Measurements from ENCODE around the gene CTTN.

CTTN gene

GRCh38 chr11:70422692-70423522 is 24.6 kb downstream of the CTTN start:
- Histone ChIP-seq H4K8ac (ENCODE audit: low read depth, low read length) (no peak overlapping the region), H3K79me1 (ENCODE audit: low read length) (peaks cover 7% of the 10 kb centered on the region), H3K9ac (ENCODE audit: low read length) (no peak overlapping the region), H2BK15ac (replicated peaks; ENCODE audit: low read depth) (no peak overlapping the region), H3K4me1 (ENCODE audit: control insufficient read depth, low read depth, low read length) (no peaks in the 10 kb centered on the region), H3K79me2 (ENCODE audit: control insufficient read depth, insufficient read depth, low read length) (no peaks in the 10 kb centered on the region), H4K5ac (ENCODE audit: low read length) (no peak overlapping the region), H3K4me2 (ENCODE audit: low read length) (no peak overlapping the region), H3K4me3 (ENCODE audit: low read length) (no peak overlapping the region), H2AK5ac (ENCODE audit: low read length) (no peak overlapping the region), H3K56ac (ENCODE audit: low read length) (no peak overlapping the region), H3K36me3 (ENCODE audit: control insufficient read depth, insufficient read depth, low read length) (peaks cover 30% of the 10 kb centered on the region), H3K27ac (ENCODE audit: low read depth, low read length) (no peak overlapping the region), H2BK5ac (ENCODE audit: low read length) (no peak overlapping the region), H3K18ac (ENCODE audit: low read length) (no peak overlapping the region), H3K4ac (ENCODE audit: low read depth, low read length) (no peak overlapping the region), H2BK120ac (ENCODE audit: low read depth, low read length) (no peak overlapping the region), H3K23ac (ENCODE audit: low read length) (no peak overlapping the region), H3K27me3 (ENCODE audit: insufficient read depth, low read length, poor library complexity) (no peaks in the 10 kb centered on the region)
- WGBS (ENCODE audit: extremely low coverage, insufficient coverage, low lambda C conversion rate), result no CpG with 5 or more reads among the region's 35 CpGs
- DNase-seq, result no peak

- peak; percentile 36 for DNase-seq
- WGBS (ENCODE audit: extremely low coverage, insufficient coverage, low lambda C conversion rate), result no CpG with 5 or more reads among the region's 34 CpGs
- Histone ChIP-seq H4K8ac (ENCODE audit: low read depth, low read length) (no peak overlapping the region), H3K36me3 (ENCODE audit: control insufficient read depth, insufficient read depth, low read length) (peaks cover 26% of the 10 kb centered on the region), H2BK5ac (ENCODE audit: low read length) (no peak overlapping the region), H3K79me2 (ENCODE audit: control insufficient read depth, insufficient read depth, low read length) (no peaks in the 10 kb centered on the region), H3K4me3 (ENCODE audit: low read length) (no peak overlapping the region), H3K18ac (ENCODE audit: low read length) (no peak overlapping the region), H2BK15ac (replicated peaks; ENCODE audit: low read depth) (no peak overlapping the region), H3K4me2 (ENCODE audit: low read length) (no peak overlapping the region), H2AK5ac (ENCODE audit: low read length) (no peak overlapping the region), H4K5ac (ENCODE audit: low read length) (no peak overlapping the region), H3K56ac (ENCODE audit: low read length) (no peak overlapping the region), H3K23ac (ENCODE audit: low read length) (no peak overlapping the region), H3K9ac (ENCODE audit: low read length) (no peak overlapping the region), H3K4ac (ENCODE audit: low read depth, low read length) (no peak overlapping the region), H2BK120ac (ENCODE audit: low read depth, low read length) (no peak overlapping the region), H3K4me1 (ENCODE audit: control insufficient read depth, low read depth, low read length) (no peaks in the 10 kb centered on the region), H3K27ac (ENCODE audit: low read depth, low read length) (no peak overlapping the region), H3K27me3 (ENCODE audit: insufficient read depth, low read length, poor library complexity) (no peaks in the 10 kb centered on the region), H3K79me1 (ENCODE audit: low read length) (peaks cover 5% of the 10 kb centered on the region)
Observed at GRCh38 chr11:70423523-70424505, 25.5 kb downstream of the CTTN start.

- H3K4me3 ChIP-seq (ENCODE audit: low read length), result no peak overlapping the region
- H3K79me1 ChIP-seq (ENCODE audit: low read length), result peaks cover 3% of the 10 kb centered on the region
- H4K8ac ChIP-seq (ENCODE audit: low read depth, low read length), result no peak overlapping the region
- DNase-seq, result peak; percentile 14
- H3K4ac ChIP-seq (ENCODE audit: low read depth, low read length), result no peak overlapping the region
- no peak overlapping the region for H3K9ac ChIP-seq (ENCODE audit: low read length)
- peaks cover 24% of the 10 kb centered on the region for H3K36me3 ChIP-seq (ENCODE audit: control insufficient read depth, insufficient read depth, low read length)
- H4K5ac ChIP-seq (ENCODE audit: low read length), result no peak overlapping the region
- H3K79me2 ChIP-seq (ENCODE audit: control insufficient read depth, insufficient read depth, low read length), result no peaks in the 10 kb centered on the region
- no peak overlapping the region for H2AK5ac ChIP-seq (ENCODE audit: low read length)
- no peak overlapping the region for H2BK120ac ChIP-seq (ENCODE audit: low read depth, low read length)
- H3K18ac ChIP-seq (ENCODE audit: low read length), result no peak overlapping the region
- H3K27me3 ChIP-seq (ENCODE audit: insufficient read depth, low read length, poor library complexity), result no peaks in the 10 kb centered on the region
- H3K27ac ChIP-seq (ENCODE audit: low read depth, low read length), result no peak overlapping the region
- H2BK15ac ChIP-seq (replicated peaks; ENCODE audit: low read depth), result no peak overlapping the region
- no peak overlapping the region for H3K23ac ChIP-seq (ENCODE audit: low read length)
- H3K4me1 ChIP-seq (ENCODE audit: control insufficient read depth, low read depth, low read length), result no peaks in the 10 kb centered on the region
- no CpG with 5 or more reads among the region's 14 CpGs for WGBS (ENCODE audit: extremely low coverage, insufficient coverage, low lambda C conversion rate)
- no peak overlapping the region for H3K4me2 ChIP-seq (ENCODE audit: low read length)
- H2BK5ac ChIP-seq (ENCODE audit: low read length), result no peak overlapping the region
- no peak overlapping the region for H3K56ac ChIP-seq (ENCODE audit: low read length)
Observed at GRCh38 chr11:70424765-70425344, 26.5 kb downstream of the CTTN start.

- WGBS (ENCODE audit: extremely low coverage, insufficient coverage, low lambda C conversion rate), result no CpG with 5 or more reads among the region's 11 CpGs
- no peak overlapping the region for H3K18ac ChIP-seq (ENCODE audit: low read length)
- H3K4me1 ChIP-seq (ENCODE audit: control insufficient read depth, low read depth, low read length), result no peaks in the 10 kb centered on the region
- no peak overlapping the region for H2BK15ac ChIP-seq (replicated peaks; ENCODE audit: low read depth)
- H3K9ac ChIP-seq (ENCODE audit: low read length), result no peak overlapping the region
- no peak overlapping the region for H3K27ac ChIP-seq (ENCODE audit: low read depth, low read length)
- no peaks in the 10 kb centered on the region for H3K79me2 ChIP-seq (ENCODE audit: control insufficient read depth, insufficient read depth, low read length)
- H4K5ac ChIP-seq (ENCODE audit: low read length), result no peak overlapping the region
- H2BK5ac ChIP-seq (ENCODE audit: low read length), result no peak overlapping the region
- DNase-seq, result no peak
- no peaks in the 10 kb centered on the region for H3K27me3 ChIP-seq (ENCODE audit: insufficient read depth, low read length, poor library complexity)
- H3K4me3 ChIP-seq (ENCODE audit: low read length), result no peak overlapping the region
- no peak overlapping the region for H4K8ac ChIP-seq (ENCODE audit: low read depth, low read length)
- H2BK120ac ChIP-seq (ENCODE audit: low read depth, low read length), result no peak overlapping the region
- H3K56ac ChIP-seq (ENCODE audit: low read length), result no peak overlapping the region
- no peak overlapping the region for H3K23ac ChIP-seq (ENCODE audit: low read length)
- peaks cover 2% of the 10 kb centered on the region for H3K79me1 ChIP-seq (ENCODE audit: low read length)
- H3K4me2 ChIP-seq (ENCODE audit: low read length), result no peak overlapping the region
- no peak overlapping the region for H2AK5ac ChIP-seq (ENCODE audit: low read length)
- peaks cover 29% of the 10 kb centered on the region for H3K36me3 ChIP-seq (ENCODE audit: control insufficient read depth, insufficient read depth, low read length)
- H3K4ac ChIP-seq (ENCODE audit: low read depth, low read length), result no peak overlapping the region
Observed at GRCh38 chr11:70427436-70427835, 29.1 kb downstream of the CTTN start.

- Histone ChIP-seq H3K27me3 (ENCODE audit: insufficient read depth, low read length, poor library complexity) (no peaks in the 10 kb centered on the region), H3K56ac (ENCODE audit: low read length) (no peak overlapping the region), H3K79me1 (ENCODE audit: low read length) (no peaks in the 10 kb centered on the region), H2BK120ac (ENCODE audit: low read depth, low read length) (no peak overlapping the region), H4K8ac (ENCODE audit: low read depth, low read length) (no peak overlapping the region), H3K4me3 (ENCODE audit: low read length) (no peak overlapping the region), H3K4ac (ENCODE audit: low read depth, low read length) (no peak overlapping the region), H3K18ac (ENCODE audit: low read length) (no peak overlapping the region), H2BK5ac (ENCODE audit: low read length) (no peak overlapping the region), H2BK15ac (replicated peaks; ENCODE audit: low read depth) (no peak overlapping the region), H3K9ac (ENCODE audit: low read length) (no peak overlapping the region), H3K79me2 (ENCODE audit: control insufficient read depth, insufficient read depth, low read length) (no peaks in the 10 kb centered on the region), H3K4me1 (ENCODE audit: control insufficient read depth, low read depth, low read length) (no peaks in the 10 kb centered on the region), H3K36me3 (ENCODE audit: control insufficient read depth, insufficient read depth, low read length) (peaks cover 34% of the 10 kb centered on the region), H3K23ac (ENCODE audit: low read length) (no peak overlapping the region), H4K5ac (ENCODE audit: low read length) (no peak overlapping the region), H3K4me2 (ENCODE audit: low read length) (no peak overlapping the region), H3K27ac (ENCODE audit: low read depth, low read length) (no peak overlapping the region), H2AK5ac (ENCODE audit: low read length) (no peak overlapping the region)
- WGBS (ENCODE audit: extremely low coverage, insufficient coverage, low lambda C conversion rate), result no CpG with 5 or more reads among the region's 18 CpGs
- DNase-seq, result no peak
Observed at GRCh38 chr11:70428701-70429427, 30.5 kb downstream of the CTTN start.
